NCI-H748 treated with DMSO at 0.1 percent for 48 hours (cell line): ENCODE data around the gene COL20A1.
"Not testable (repeated sequence)": the region's sequence is repeated elsewhere in the genome, so short reads cannot be mapped to it uniquely, and the experiment has no call there.

Experiments
- DNase-seq: peaks from one replicate; lab custom pipeline; 2025; lab: John Stamatoyannopoulos, UW

The COL20A1 gene

GRCh38 chr20:63292904-63293303 lies at the start of gene COL20A1:
Gene COL20A1 (plus strand): TSS chr20:63293186. CDS start chr20:63295108, 1,922 bp downstream.
- DNase-seq: no peak

- DNase-seq: no peak
Measured at GRCh38 chr20:63243604-63244247, 49.3 kb upstream of the COL20A1 start.

GRCh38 chr20:63244468-63244867 lies 48.5 kb upstream of the COL20A1 start:
- DNase-seq: no peak

- no peak for DNase-seq
Measured at GRCh38 chr20:63246490-63247288, 46.3 kb upstream of the COL20A1 start.

- DNase-seq: no peak
Measured at GRCh38 chr20:63247671-63248228, 45.2 kb upstream of the COL20A1 start.

GRCh38 chr20:63248835-63249591 lies 44.0 kb upstream of the COL20A1 start:
- DNase-seq: no peak

GRCh38 chr20:63249891-63250290 lies 43.1 kb upstream of the COL20A1 start:
- no peak for DNase-seq

- not testable (repeated sequence) for DNase-seq
Measured at GRCh38 chr20:63251350-63251749, 41.6 kb upstream of the COL20A1 start.

- no peak for DNase-seq
Measured at GRCh38 chr20:63252284-63252711, 40.7 kb upstream of the COL20A1 start.

GRCh38 chr20:63253065-63253437 lies 39.9 kb upstream of the COL20A1 start:
- no peak for DNase-seq

- no peak for DNase-seq
Measured at GRCh38 chr20:63253438-63254231, 39.4 kb upstream of the COL20A1 start.

GRCh38 chr20:63254232-63254605 lies 38.8 kb upstream of the COL20A1 start, which contains the start of gene NKAIN4:
Gene NKAIN4 (minus strand): TSS chr20:63254463. CDS start chr20:63254450, 13 bp downstream.
- DNase-seq: no peak

- DNase-seq: no peak
Measured at GRCh38 chr20:63254606-63255384, 38.2 kb upstream of the COL20A1 start.

- no peak for DNase-seq
Measured at GRCh38 chr20:63255931-63256704, 36.9 kb upstream of the COL20A1 start.

GRCh38 chr20:63256954-63257353 lies 36.0 kb upstream of the COL20A1 start:
- no peak for DNase-seq

GRCh38 chr20:63257629-63258028 lies 35.4 kb upstream of the COL20A1 start:
- no peak for DNase-seq

- DNase-seq: no peak
Measured at GRCh38 chr20:63258781-63259180, 34.2 kb upstream of the COL20A1 start.

- DNase-seq: no peak
Measured at GRCh38 chr20:63259734-63260460, 33.1 kb upstream of the COL20A1 start.

GRCh38 chr20:63260521-63260920 lies 32.5 kb upstream of the COL20A1 start:
- DNase-seq: no peak
